HG02623 (cell line): ENCODE results near the gene SHANK2.

Experiments
- ATAC-seq: cut with Tn5 transposase; IDR thresholded peaks from one replicate; pipeline ENCODE4 v1.9.1; 2021; ENCODE audit warnings: moderate library complexity; ENCODE audit not compliant: unreplicated experiment

The SHANK2 gene

DNA sequence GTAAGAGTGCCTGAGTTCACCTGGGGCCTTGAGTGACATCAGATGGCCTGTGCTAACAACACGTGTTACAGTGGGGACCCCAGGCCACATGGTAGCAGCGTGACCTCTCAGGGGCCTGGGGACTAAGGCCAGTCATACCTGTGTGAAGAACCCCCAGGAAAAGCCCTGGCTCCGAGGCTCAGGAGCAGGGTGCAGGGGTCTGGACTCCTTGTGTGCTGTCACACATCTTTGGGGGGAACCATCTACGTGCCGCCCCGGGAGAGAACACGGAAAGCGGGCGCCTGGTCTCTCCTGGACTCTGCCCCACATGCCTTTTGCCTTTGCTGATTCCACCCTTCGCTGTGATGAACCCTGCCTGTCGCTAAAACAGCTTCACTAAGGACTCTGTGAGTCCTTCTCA is 48.7 kb downstream of the SHANK2 start:
- ATAC-seq, result no peak

GRCh38 chr11:71202966-71203365 is 49.4 kb downstream of the SHANK2 start:
- ATAC-seq, result no peak

GRCh38 chr11:71202598-71202944 is 49.8 kb downstream of the SHANK2 start:
- ATAC-seq, result no peak
